T-helper 17 cell (primary cell): ENCODE data around the gene HPD. TPM values are rescaled to one million over a fixed set of nuclear protein-coding genes. Genes with fewer than 3 reads are reported as not detected.
"Not testable (repeated sequence)": the region's sequence is repeated elsewhere in the genome, so short reads cannot be mapped to it uniquely, and the experiment has no call there.

Source experiments
- ATAC-seq: fragments of 150-1000 bp; cut with Tn5 transposase; 2 replicates; pipeline ENCODE4 v1.10.0; 2021; ENCODE audit warnings: mild to moderate bottlenecking, moderate library complexity
- DNase-seq, 3 donors: peaks; one replicate each; pipeline versions ENCODE4 v3.0.0 to v3.0.0-alpha.2; 2020 to 2021
- H3K9me3 ChIP-seq: one replicate; pipeline ENCODE4 v1.7.0; 2013; ENCODE audit warnings: low read length, mild to moderate bottlenecking; ENCODE audit not compliant: control insufficient read depth, poor library complexity, severe bottlenecking
- H3K27ac Mint-ChIP-seq: one replicate; pipeline ENCODE4 v1.8.0; 2022; ENCODE audit warnings: mild to moderate bottlenecking, moderate library complexity, mixed read lengths
- H3K27me3 Mint-ChIP-seq: one replicate; pipeline ENCODE4 v1.8.0; 2022; ENCODE audit warnings: mixed read lengths
- H3K36me3 Mint-ChIP-seq: one replicate; pipeline ENCODE4 v1.8.0; 2022; ENCODE audit warnings: low read depth, mixed read lengths
- H3K4me1 Mint-ChIP-seq: one replicate; pipeline ENCODE4 v1.8.0; 2022; ENCODE audit warnings: mild to moderate bottlenecking, mixed read lengths
- H3K4me3 Mint-ChIP-seq: one replicate; pipeline ENCODE4 v1.8.0; 2022; ENCODE audit warnings: mild to moderate bottlenecking, moderate library complexity, mixed read lengths
- total RNA-seq, 4 donors: library from RNA in 2 of 4; stranded (reverse) in 2 of 4; gene quantifications; one replicate each; pipeline ENCODE4 v1.2.3 and lab custom pipeline; 2022 to 2026

The HPD gene
- total RNA-seq, 2 donors from 2014 or later, result not detected

GRCh38 chr12:121885129-121885528 lies 26.5 kb upstream of the HPD start:
- not testable (repeated sequence) for H3K27ac Mint-ChIP-seq, H3K9me3 ChIP-seq, ATAC-seq, H3K36me3 Mint-ChIP-seq, H3K27me3 Mint-ChIP-seq, H3K4me3 Mint-ChIP-seq, DNase-seq
- H3K4me1 Mint-ChIP-seq, result peaks cover 18% of the 10 kb centered on the region

- Mint-ChIP-seq H3K27me3 (no peaks in the 10 kb centered on the region), H3K4me1 (peaks cover 3% of the 10 kb centered on the region), H3K36me3 (no peaks in the 10 kb centered on the region), H3K4me3 (no peak overlapping the region), H3K27ac (no peak overlapping the region)
- no peaks in the 10 kb centered on the region for H3K9me3 ChIP-seq
- ATAC-seq, result no peak
- no peak for DNase-seq
Measured at GRCh38 chr12:121883315-121883660, 24.6 kb upstream of the HPD start.

DNA sequence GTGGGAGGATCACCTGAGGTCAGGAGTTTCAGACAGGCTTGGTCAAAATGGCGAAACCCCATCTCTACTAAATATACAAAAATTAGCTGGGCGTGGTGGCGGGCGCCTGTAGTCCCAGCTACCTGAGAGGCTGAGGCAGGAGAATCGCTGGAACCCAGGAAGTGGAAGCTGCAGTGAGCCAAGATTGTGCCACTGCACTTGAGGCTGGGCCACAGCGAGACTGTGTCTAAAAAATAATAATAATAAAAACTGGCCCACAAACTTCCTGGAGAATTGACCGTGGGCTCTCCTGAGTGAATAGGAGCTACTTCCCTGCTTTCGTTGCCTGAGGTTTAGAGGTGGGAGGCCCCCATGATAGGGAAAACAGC lies 17.4 kb upstream of the HPD start:
- not testable (repeated sequence) for H3K9me3 ChIP-seq, H3K27ac Mint-ChIP-seq, DNase-seq, H3K27me3 Mint-ChIP-seq, H3K4me1 Mint-ChIP-seq, ATAC-seq, H3K4me3 Mint-ChIP-seq, H3K36me3 Mint-ChIP-seq

GRCh38 chr12:121875582-121875981 lies 16.9 kb upstream of the HPD start:
- no peaks in the 10 kb centered on the region for H3K27me3 Mint-ChIP-seq
- H3K36me3 Mint-ChIP-seq, result no peaks in the 10 kb centered on the region
- no peaks in the 10 kb centered on the region for H3K4me1 Mint-ChIP-seq
- no peak overlapping the region for H3K27ac Mint-ChIP-seq
- H3K9me3 ChIP-seq, result no peaks in the 10 kb centered on the region
- ATAC-seq (no peak), DNase-seq (no peak)
- no peak overlapping the region for H3K4me3 Mint-ChIP-seq

GRCh38 chr12:121874071-121874470 lies 15.4 kb upstream of the HPD start:
- ATAC-seq (no peak), DNase-seq (no peak)
- Mint-ChIP-seq H3K27ac (no peak overlapping the region), H3K36me3 (no peaks in the 10 kb centered on the region), H3K4me1 (no peaks in the 10 kb centered on the region), H3K27me3 (no peaks in the 10 kb centered on the region), H3K4me3 (no peak overlapping the region)
- H3K9me3 ChIP-seq, result no peaks in the 10 kb centered on the region

- DNase-seq (no peak), ATAC-seq (no peak)
- H3K27me3 Mint-ChIP-seq, result no peaks in the 10 kb centered on the region
- no peaks in the 10 kb centered on the region for H3K36me3 Mint-ChIP-seq
- no peaks in the 10 kb centered on the region for H3K9me3 ChIP-seq
- H3K27ac Mint-ChIP-seq, result no peak overlapping the region
- H3K4me1 Mint-ChIP-seq, result no peaks in the 10 kb centered on the region
- no peak overlapping the region for H3K4me3 Mint-ChIP-seq
Measured at GRCh38 chr12:121873216-121873569, 14.5 kb upstream of the HPD start.

DNA sequence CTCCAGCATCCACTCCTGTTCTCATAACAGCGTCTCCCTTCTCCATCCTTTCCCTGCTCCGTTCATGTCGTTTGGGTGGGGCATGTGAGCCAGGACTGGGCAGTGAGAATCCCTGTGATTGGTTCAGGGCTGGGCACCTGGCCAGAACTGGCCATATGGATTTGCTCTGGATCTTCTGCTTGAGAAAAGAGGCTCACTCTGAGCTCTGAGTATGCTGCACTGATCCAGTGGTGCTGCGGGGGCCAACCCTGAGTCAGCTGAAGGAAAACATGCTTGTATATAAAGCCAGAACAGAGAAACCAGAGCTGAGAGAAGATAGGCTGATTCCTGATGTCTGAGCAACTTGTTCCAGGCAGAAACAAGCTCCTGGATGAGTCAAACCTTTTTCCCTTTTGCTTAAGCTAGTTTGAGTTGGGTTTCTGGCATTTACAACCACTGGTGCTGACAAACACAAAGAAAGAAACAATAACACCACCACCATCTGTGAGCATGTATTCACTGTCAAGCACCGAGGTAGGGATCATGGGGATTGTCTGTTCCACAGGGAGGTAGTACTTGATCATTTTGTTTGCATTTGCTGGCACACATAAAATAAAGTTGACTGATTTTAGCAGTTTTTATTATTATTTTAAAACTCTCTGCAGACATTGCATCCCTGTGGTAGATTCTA lies 14.0 kb upstream of the HPD start:
- H3K4me1 Mint-ChIP-seq, result no peaks in the 10 kb centered on the region
- no peak for ATAC-seq
- no peak overlapping the region for H3K4me3 Mint-ChIP-seq

DNA sequence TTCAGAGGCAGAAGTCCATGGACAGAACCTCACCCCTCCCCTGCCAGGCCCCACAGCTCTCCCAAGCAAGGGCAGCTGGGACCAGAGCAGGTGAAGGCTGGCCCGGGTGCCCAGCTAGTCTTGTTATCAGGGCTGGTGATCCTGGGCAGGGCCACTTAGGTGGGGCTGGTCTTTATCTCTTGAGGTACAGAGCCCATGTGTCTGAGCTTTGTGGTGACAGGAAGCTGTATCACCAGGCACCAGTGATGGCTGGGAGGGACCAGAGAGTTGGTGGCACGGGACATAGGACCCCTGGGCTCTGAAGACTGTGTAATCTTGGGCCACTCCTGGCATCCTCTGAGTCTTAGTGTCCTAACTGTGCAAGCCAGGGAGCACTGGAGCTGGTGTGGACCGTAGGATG lies 12.8 kb upstream of the HPD start:
- ATAC-seq, result no peak

More for the DNA sequence above, 14.0 kb upstream of the HPD start:
- Mint-ChIP-seq H3K27me3 (no peaks in the 10 kb centered on the region), H3K36me3 (no peaks in the 10 kb centered on the region), H3K27ac (no peak overlapping the region)
- H3K9me3 ChIP-seq, result no peaks in the 10 kb centered on the region
- DNase-seq, result no peak

GRCh38 chr12:121869229-121869628 lies 10.6 kb upstream of the HPD start:
- not testable (repeated sequence) for H3K36me3 Mint-ChIP-seq, H3K27ac Mint-ChIP-seq, H3K4me3 Mint-ChIP-seq, ATAC-seq, H3K27me3 Mint-ChIP-seq, H3K4me1 Mint-ChIP-seq, H3K9me3 ChIP-seq, DNase-seq

More for the DNA sequence above, 12.8 kb upstream of the HPD start:
- H3K4me1 Mint-ChIP-seq, result no peaks in the 10 kb centered on the region
- no peak overlapping the region for H3K27ac Mint-ChIP-seq
- DNase-seq, result no peak
- no peaks in the 10 kb centered on the region for H3K36me3 Mint-ChIP-seq
- H3K9me3 ChIP-seq, result no peaks in the 10 kb centered on the region
- no peaks in the 10 kb centered on the region for H3K27me3 Mint-ChIP-seq
- H3K4me3 Mint-ChIP-seq, result no peak overlapping the region

GRCh38 chr12:121866331-121866730 lies 7.7 kb upstream of the HPD start:
- no peak for DNase-seq
- no peaks in the 10 kb centered on the region for H3K4me1 Mint-ChIP-seq
- H3K9me3 ChIP-seq, result no peaks in the 10 kb centered on the region
- no peak overlapping the region for H3K4me3 Mint-ChIP-seq
- H3K27me3 Mint-ChIP-seq, result no peaks in the 10 kb centered on the region
- no peak for ATAC-seq
- H3K27ac Mint-ChIP-seq, result no peak overlapping the region
- H3K36me3 Mint-ChIP-seq, result no peaks in the 10 kb centered on the region

GRCh38 chr12:121861636-121862254 lies 3.1 kb upstream of the HPD start:
- H3K4me1 Mint-ChIP-seq, result no peaks in the 10 kb centered on the region
- ATAC-seq (no peak), DNase-seq (no peak)
- no peaks in the 10 kb centered on the region for H3K27me3 Mint-ChIP-seq
- H3K27ac Mint-ChIP-seq, result no peak overlapping the region
- H3K4me3 Mint-ChIP-seq, result no peak overlapping the region
- H3K9me3 ChIP-seq, result no peaks in the 10 kb centered on the region
- H3K36me3 Mint-ChIP-seq, result no peaks in the 10 kb centered on the region

DNA sequence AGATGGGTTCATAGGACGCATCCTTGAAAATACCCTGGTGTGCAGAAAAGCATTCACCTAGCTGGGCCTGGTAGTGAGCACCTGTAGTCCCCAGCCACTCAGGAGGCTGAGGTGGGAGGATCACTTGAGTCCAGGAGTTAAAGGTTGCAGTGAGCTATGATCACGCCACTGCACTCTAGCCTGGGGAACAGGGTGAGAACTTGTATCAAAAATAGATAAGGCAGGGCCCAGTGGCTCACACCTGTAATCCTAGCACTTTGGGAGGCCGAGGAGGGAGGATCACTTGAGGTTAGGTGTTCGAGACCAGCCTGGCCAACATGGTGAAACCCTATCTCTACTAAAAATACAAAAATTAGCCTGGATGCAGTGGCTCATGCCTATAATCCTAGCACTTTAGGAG lies 2.0 kb upstream of the HPD start:
- not testable (repeated sequence) for H3K27me3 Mint-ChIP-seq, H3K4me1 Mint-ChIP-seq, H3K27ac Mint-ChIP-seq, ATAC-seq, H3K36me3 Mint-ChIP-seq, DNase-seq, H3K4me3 Mint-ChIP-seq, H3K9me3 ChIP-seq

DNA sequence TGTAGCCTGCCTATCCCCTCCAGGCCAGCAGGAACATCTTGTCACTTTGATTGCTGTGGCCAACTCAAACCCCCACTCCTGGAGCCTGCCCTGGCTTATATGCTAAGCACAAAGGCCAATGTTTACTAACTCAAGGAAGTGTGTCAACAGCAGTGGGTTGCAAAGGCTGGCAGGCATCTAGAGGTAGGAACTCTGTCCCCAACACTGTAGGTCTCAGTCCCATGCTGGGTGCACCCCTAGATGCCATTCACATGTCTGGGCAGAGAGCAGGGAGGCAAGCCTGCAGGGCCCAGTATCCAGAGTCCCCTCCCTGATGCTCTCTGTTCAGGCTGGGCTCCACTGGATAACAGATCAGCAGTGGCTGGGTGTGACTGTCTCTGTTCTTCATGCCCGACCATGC lies 1.6 kb upstream of the HPD start:
- no peaks in the 10 kb centered on the region for H3K36me3 Mint-ChIP-seq
- H3K4me1 Mint-ChIP-seq, result no peaks in the 10 kb centered on the region
- no peaks in the 10 kb centered on the region for H3K27me3 Mint-ChIP-seq
- H3K27ac Mint-ChIP-seq, result no peak overlapping the region
- H3K9me3 ChIP-seq, result no peaks in the 10 kb centered on the region
- no peak overlapping the region for H3K4me3 Mint-ChIP-seq
- no peak for ATAC-seq
- no peak for DNase-seq

- H3K9me3 ChIP-seq, result no peaks in the 10 kb centered on the region
- Mint-ChIP-seq H3K4me3 (no peak overlapping the region), H3K4me1 (no peaks in the 10 kb centered on the region), H3K27me3 (no peaks in the 10 kb centered on the region), H3K27ac (no peak overlapping the region), H3K36me3 (no peaks in the 10 kb centered on the region)
- no peak for ATAC-seq
- no peak for DNase-seq
Measured at GRCh38 chr12:121858318-121858661, 369 bp downstream of the HPD start.
